ENCODE data around the gene ZNF74.

ZNF74 gene

DNA sequence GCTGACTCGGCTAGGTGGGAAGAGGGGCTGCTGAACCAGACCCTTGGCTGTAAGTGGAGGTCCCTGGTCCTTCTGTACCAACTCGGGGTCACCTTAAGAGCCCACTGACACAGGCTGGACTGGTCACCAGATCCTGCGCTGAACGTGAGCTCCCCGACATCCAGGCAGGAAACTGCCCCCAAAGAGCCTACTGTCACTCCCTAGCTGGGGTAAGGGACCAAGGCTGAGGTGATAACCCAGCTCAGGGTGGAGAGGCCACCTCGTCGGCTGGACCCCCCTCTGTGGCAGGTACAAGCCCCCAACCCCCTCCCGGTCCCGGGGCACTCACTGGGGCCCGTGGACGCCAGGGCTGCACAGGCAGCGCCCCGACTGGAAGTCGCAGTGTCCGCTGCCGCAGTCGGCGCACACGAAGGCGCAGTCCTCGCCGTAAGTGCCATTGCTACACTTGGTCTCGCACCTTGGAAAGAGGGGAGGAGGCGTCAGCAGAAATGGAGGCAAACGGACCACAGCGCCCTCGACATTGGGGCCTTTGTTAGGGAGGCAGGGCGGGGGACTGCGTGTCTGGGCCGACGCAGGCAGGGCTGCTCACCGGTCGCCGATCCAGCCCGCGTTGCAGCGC lies 36.3 kb downstream of the ZNF74 start:
- H3K4me3 ChIP-seq (ENCODE audit: low read depth, low read length), result no peak overlapping the region
- TF ChIP-seq, protein P1, sequence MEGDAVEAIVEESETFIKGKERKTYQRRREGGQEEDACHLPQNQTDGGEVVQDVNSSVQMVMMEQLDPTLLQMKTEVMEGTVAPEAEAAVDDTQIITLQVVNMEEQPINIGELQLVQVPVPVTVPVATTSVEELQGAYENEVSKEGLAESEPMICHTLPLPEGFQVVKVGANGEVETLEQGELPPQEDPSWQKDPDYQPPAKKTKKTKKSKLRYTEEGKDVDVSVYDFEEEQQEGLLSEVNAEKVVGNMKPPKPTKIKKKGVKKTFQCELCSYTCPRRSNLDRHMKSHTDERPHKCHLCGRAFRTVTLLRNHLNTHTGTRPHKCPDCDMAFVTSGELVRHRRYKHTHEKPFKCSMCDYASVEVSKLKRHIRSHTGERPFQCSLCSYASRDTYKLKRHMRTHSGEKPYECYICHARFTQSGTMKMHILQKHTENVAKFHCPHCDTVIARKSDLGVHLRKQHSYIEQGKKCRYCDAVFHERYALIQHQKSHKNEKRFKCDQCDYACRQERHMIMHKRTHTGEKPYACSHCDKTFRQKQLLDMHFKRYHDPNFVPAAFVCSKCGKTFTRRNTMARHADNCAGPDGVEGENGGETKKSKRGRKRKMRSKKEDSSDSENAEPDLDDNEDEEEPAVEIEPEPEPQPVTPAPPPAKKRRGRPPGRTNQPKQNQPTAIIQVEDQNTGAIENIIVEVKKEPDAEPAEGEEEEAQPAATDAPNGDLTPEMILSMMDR (IDR thresholded peaks at IDR 0.05; ENCODE audit: low read depth, low read length, missing control alignments), result no peak
- no peaks in the 10 kb centered on the region for H3K27me3 ChIP-seq (replicated peaks)
- peaks cover 37% of the 10 kb centered on the region for H3K36me3 ChIP-seq (replicated peaks)
- in situ Hi-C loops (cut with HindIII; ENCODE audit: low pct_ligation_motif_present, low sequenced_read_pairs), result no loop called here
- H3K27ac ChIP-seq, result no peak overlapping the region
- DNase-seq, result no peak

DNA sequence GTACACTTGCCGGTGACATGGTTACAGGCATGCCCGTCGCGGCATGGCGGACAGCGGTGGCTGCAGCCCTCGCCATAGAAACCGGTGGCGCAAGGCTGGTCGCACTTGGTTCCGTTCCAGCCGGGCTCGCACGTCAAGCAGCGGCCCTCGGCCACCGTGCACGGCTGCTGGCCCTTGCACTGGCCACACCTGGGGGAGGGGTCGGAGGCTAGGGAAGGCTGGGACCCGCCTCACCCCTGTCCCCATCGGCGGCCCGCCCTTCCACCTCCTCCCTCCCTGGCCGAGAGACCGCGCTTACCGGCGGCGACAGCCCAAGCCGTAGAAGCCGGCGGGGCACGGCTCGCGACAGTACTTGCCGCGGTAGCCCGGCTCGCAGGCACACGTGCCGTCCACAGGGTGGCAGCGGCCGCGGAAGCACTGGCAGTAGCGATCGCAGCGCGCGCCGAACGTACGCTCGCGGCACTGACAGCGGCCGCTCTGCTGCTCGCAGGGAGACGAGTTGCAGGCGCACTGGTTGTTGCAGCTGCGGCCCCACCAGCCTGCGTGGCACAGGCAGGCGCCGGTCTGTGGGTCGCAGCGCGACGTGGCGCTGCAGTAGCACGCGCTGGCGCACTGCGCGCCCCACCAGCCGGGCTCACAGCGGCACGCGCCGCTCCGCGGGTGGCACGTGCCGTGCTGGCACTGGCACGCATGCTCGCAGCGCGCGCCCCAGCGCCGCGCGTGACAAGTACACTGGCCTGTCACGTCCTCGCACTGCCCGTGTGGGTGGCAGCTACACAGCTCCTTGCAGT lies 37.0 kb downstream of the ZNF74 start:
- no peaks in the 10 kb centered on the region for H3K27me3 ChIP-seq (replicated peaks)
- TF ChIP-seq, protein P1 (IDR thresholded peaks at IDR 0.05; ENCODE audit: low read depth, low read length, missing control alignments), result peak; percentile 42
- H3K36me3 ChIP-seq (replicated peaks), result peaks cover 32% of the 10 kb centered on the region
- no peak overlapping the region for H3K27ac ChIP-seq
- no peak for DNase-seq
- H3K4me3 ChIP-seq (ENCODE audit: low read depth, low read length), result peak overlapping the region; percentile 24
- in situ Hi-C loops (cut with HindIII; ENCODE audit: low pct_ligation_motif_present, low sequenced_read_pairs), result no loop called here

DNA sequence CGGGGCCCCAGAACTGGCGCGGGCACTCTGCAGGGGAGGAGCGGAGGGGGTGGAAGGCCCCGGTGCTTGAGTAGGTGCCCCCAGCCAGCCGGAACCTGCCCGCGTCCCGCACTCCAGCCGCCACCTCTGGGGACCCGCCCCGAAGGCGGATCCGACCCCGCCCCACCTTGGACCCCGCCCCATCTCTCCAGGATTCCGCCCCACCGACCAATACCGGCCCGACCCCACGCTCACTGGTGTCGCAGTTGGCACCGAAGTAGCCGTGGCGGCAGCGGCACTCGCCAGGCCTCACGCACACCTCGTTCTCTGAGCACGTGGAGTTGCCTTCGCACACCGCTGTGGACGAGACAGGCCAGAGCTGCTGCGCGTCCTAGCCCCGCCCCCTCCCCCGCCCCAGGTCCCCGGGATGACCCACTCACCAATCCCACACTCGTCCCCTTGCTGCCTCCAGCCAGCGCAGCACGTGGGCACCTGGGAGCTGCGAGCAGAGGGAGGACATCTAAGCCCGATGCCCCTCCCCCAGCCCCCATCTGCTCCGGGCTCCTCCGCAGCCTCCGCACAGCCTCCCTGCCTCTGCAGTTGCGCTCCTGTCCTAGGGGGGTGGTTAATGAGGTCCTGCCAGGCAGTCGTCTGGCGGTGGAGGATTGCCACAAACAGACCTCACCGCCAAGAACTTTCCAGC lies 37.7 kb downstream of the ZNF74 start:
- H3K27me3 ChIP-seq (replicated peaks), result no peaks in the 10 kb centered on the region
- in situ Hi-C loops (cut with HindIII; ENCODE audit: low pct_ligation_motif_present, low sequenced_read_pairs), result no loop called here
- no peak for DNase-seq
- peak overlapping the region; percentile 12 for H3K4me3 ChIP-seq (ENCODE audit: low read depth, low read length)
- no peak overlapping the region for H3K27ac ChIP-seq
- TF ChIP-seq, protein P1 (IDR thresholded peaks at IDR 0.05; ENCODE audit: low read depth, low read length, missing control alignments), result no peak
- peaks cover 24% of the 10 kb centered on the region for H3K36me3 ChIP-seq (replicated peaks)

- in situ Hi-C loops (cut with HindIII; ENCODE audit: low pct_ligation_motif_present, low sequenced_read_pairs), result no loop called here
- TF ChIP-seq, protein P1 (IDR thresholded peaks at IDR 0.05; ENCODE audit: low read depth, low read length, missing control alignments), result no peak
- peaks cover 20% of the 10 kb centered on the region for H3K36me3 ChIP-seq (replicated peaks)
- no peak overlapping the region for H3K4me3 ChIP-seq (ENCODE audit: low read depth, low read length)
- no peaks in the 10 kb centered on the region for H3K27me3 ChIP-seq (replicated peaks)
- no peak for DNase-seq
- no peak overlapping the region for H3K27ac ChIP-seq
Observed at GRCh38 chr22:20432244-20432686, 38.3 kb downstream of the ZNF74 start.

DNA sequence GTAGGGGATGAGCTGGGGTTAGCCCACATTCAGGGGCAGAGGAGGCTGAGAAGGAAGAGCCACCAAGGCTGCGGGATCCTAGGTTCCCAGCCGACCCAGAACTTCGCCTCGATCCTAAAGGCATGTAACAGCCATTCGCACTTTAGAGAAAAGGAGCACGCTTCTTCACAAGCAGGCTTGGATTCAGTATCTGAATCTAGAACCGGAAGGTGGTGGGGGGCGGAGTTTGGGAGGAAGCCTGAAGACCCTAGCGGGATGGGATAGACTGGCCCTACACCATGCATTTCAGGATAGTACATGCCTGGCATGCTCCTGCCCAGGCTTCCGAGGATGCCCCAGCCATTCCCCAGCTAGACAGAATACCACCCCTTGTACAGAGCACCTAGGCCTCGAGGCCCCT lies 39.2 kb downstream of the ZNF74 start:
- Histone ChIP-seq H3K27me3 (replicated peaks) (no peaks in the 10 kb centered on the region), H3K36me3 (replicated peaks) (peaks cover 14% of the 10 kb centered on the region), H3K27ac (no peak overlapping the region), H3K4me3 (ENCODE audit: low read depth, low read length) (no peak overlapping the region)
- DNase-seq, result no peak
- in situ Hi-C loops (cut with HindIII; ENCODE audit: low pct_ligation_motif_present, low sequenced_read_pairs), result no loop called here
- TF ChIP-seq, protein P1 (IDR thresholded peaks at IDR 0.05; ENCODE audit: low read depth, low read length, missing control alignments), result no peak

All from brain microvascular endothelial cell (primary cell).